ENCODE results near the gene HPGD. TPM values are rescaled to one million over a fixed set of nuclear protein-coding genes. Genes with fewer than 3 reads are reported as not detected.

Gene HPGD
- total and polyA plus RNA-seq, 2 of the 8 experiments (the other 6 are each of a cell fraction or from before 2014, with no cell fraction given) = 1.1 to 1.3 TPM

- Histone ChIP-seq H3K27ac (ENCODE audit: low read depth, low read length) (no peak overlapping the region), H3K9me3 (ENCODE audit: insufficient read depth in 2 of 2, low read depth in 1 of 2, low read length in 1 of 2) (no peaks in the 10 kb centered on the region), H3K27me3 (replicated peaks in 1 of 4; ENCODE audit: control insufficient read depth in 3 of 4, extremely low read depth in 1 of 4, insufficient read depth in 3 of 4, low read length in 3 of 4) (no peaks in the 10 kb centered on the region), H4K8ac (ENCODE audit: extremely low read depth, insufficient read depth, low read length) (no peak overlapping the region), H4K5ac (ENCODE audit: insufficient read length, low read depth, low read length) (no peak overlapping the region), H3K4ac (replicated peaks; ENCODE audit: insufficient read length, low read depth, low read length) (no peak overlapping the region), H4K20me1 (replicated peaks in 1 of 2; ENCODE audit: control insufficient read depth in 1 of 2, insufficient read depth in 2 of 2, low read length in 2 of 2) (no peaks in the 10 kb centered on the region), H3K4me3 (ENCODE audit: extremely low read depth in 1 of 4, insufficient read depth in 2 of 4, low read depth in 3 of 4, low read length in 4 of 4) (no peak overlapping the region), H2AFZ (ENCODE audit: low read length) (no peak overlapping the region), H3K23me2 (ENCODE audit: low read depth, low read length) (no peaks in the 10 kb centered on the region), H3K4me1 (replicated peaks in 1 of 4; ENCODE audit: control insufficient read depth in 3 of 4, insufficient read depth in 4 of 4, low read length in 3 of 4) (no peaks in the 10 kb centered on the region), H2BK5ac (ENCODE audit: low read depth, low read length) (no peak overlapping the region), H4K91ac (replicated peaks; ENCODE audit: insufficient read length, low read length) (no peak overlapping the region), H2BK20ac (ENCODE audit: low read length) (no peak overlapping the region), H2AK5ac (ENCODE audit: low read depth, low read length) (no peak overlapping the region), H3K36me3 (ENCODE audit: control insufficient read depth in 2 of 4, insufficient read depth in 4 of 4, low read length in 3 of 4) (no peaks in the 10 kb centered on the region), H3K79me2 (ENCODE audit: control insufficient read depth in 1 of 2, insufficient read depth in 2 of 2, low read length in 2 of 2) (no peaks in the 10 kb centered on the region), H3K4me2 (ENCODE audit: insufficient read depth in 1 of 2, low read depth in 2 of 2, low read length in 2 of 2) (no peak overlapping the region), H2BK15ac (ENCODE audit: low read length) (no peak overlapping the region), H2BK12ac (ENCODE audit: low read depth, low read length) (no peak overlapping the region), H3K56ac (replicated peaks; ENCODE audit: insufficient read length, low read depth, low read length) (no peak overlapping the region), H3K18ac (ENCODE audit: extremely low read depth, low read length) (no peak overlapping the region), H3K23ac (ENCODE audit: insufficient read length) (no peak overlapping the region), H2BK120ac (replicated peaks; ENCODE audit: low read depth, low read length) (no peak overlapping the region), H3K14ac (ENCODE audit: insufficient read length) (no peak overlapping the region), H3K79me1 (ENCODE audit: low read depth, low read length) (no peaks in the 10 kb centered on the region), H3K9ac (replicated peaks in 1 of 4; ENCODE audit: extremely low read depth in 1 of 4, low read depth in 3 of 4, low read length in 3 of 4) (no peak overlapping the region)
- DNase-seq (ENCODE audit: low read depth in 1 of 2, low spot score in 2 of 2) (no peak), FAIRE-seq (no peak)
- TF ChIP-seq ZNF274 (IDR thresholded peaks at IDR 0.05; ENCODE audit: borderline replicate concordance, extremely low read depth, low read length) (no peak), SIN3A (conservative IDR thresholded peaks at IDR 0.05 in 1 of 2, IDR thresholded peaks at IDR 0.05 in 1 of 2; ENCODE audit: low read depth in 1 of 2, low read length in 2 of 2) (no peak), E2F6 (IDR thresholded peaks at IDR 0.05) (no peak)
- 91% methylated on average over 3 of the region's 3 CpGs; no CpG with 5 or more reads in 1 of the 2 experiments for whole genome bisulfite sequencing, 2 experiments (ENCODE audit: extremely low coverage in 1 of 2, insufficient coverage in 1 of 2, insufficient read length in 1 of 2, insufficient replicate concordance in 2 of 2, low coverage in 1 of 2, low lambda C conversion rate in 2 of 2, missing lambda C conversion rate in 1 of 2)
- ChIA-PET CTCF (ENCODE audit: partially characterized antibody) (no interaction called here), POLR2A (ENCODE audit: partially characterized antibody) (no interaction called here)
Observed at GRCh38 chr4:174475528-174475927, 46.8 kb downstream of the HPGD start.
